ENCODE measurements around the gene PCDHAC2.

DNA sequence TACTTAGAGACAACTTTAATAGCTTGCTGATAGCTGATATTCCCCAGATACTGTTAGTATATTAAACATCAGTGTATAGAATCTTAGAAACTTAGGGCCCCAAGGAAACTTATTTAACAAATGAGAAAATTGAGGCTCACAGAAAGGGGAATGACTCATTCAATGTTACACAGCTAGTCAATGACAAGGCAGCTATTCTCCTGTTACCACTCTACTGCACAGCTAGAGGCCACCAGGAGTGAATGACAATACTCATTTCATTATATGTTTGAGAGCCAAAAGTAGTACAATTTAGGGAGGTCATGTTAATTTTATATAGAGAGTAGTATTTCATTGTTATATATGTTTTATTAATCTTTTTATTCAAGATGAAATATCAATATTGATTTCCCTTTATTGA lies 51.7 kb downstream of the PCDHAC2 start:
- TF ChIP-seq, protein P1, sequence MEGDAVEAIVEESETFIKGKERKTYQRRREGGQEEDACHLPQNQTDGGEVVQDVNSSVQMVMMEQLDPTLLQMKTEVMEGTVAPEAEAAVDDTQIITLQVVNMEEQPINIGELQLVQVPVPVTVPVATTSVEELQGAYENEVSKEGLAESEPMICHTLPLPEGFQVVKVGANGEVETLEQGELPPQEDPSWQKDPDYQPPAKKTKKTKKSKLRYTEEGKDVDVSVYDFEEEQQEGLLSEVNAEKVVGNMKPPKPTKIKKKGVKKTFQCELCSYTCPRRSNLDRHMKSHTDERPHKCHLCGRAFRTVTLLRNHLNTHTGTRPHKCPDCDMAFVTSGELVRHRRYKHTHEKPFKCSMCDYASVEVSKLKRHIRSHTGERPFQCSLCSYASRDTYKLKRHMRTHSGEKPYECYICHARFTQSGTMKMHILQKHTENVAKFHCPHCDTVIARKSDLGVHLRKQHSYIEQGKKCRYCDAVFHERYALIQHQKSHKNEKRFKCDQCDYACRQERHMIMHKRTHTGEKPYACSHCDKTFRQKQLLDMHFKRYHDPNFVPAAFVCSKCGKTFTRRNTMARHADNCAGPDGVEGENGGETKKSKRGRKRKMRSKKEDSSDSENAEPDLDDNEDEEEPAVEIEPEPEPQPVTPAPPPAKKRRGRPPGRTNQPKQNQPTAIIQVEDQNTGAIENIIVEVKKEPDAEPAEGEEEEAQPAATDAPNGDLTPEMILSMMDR (IDR thresholded peaks at IDR 0.05; ENCODE audit: borderline replicate concordance, extremely low read depth, low read length, poor library complexity, severe bottlenecking): no peak
- no peak for TF ChIP-seq EZH2 (IDR thresholded peaks at IDR 0.05; ENCODE audit: borderline replicate concordance, low read depth, low read length, severe bottlenecking)
